ENCODE results near the gene EHD3.

The EHD3 gene

GRCh38 chr2:31237348-31238017 lies 3.5 kb downstream of the EHD3 start:
- no peak for DNase-seq

DNA sequence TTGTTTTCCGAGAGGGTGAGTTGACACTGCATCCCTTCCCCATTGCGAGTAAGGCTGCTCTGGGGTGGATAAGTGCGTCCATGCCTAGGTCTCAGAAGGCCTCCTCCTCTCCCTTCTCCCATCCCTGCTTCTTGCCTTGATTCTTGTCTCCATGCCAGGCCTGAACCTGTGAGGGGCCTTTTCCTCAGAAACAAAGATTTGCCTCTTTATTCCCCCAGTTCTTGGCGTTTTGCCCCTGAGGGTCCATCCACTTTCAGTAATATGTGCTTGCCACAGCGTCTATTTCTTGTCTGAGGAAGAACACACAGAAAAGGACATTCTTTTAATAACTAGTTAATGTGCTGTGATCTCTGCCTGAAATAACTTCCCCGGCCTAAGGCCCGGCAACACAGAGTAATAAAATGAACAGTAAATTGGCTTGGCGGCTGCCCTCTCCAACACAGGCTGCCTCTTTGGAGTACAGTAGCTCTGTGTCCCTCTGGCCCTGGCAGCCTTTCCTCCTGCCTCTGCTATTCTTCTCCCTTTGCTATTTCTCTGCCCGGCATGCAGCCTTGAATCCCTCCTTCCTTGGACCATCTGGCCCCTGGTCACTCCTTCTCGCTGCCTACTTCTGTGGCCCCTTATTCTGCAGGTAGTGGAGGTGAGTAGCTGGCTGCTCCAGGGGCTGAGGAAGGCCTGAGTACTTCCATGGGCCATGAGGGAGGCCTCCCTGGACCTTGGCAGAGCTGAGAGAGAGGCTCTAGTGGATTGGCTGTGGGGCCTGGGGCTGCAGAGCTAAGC lies 4.4 kb downstream of the EHD3 start:
- DNase-seq, result no peak

GRCh38 chr2:31238906-31239592 lies 5.1 kb downstream of the EHD3 start:
- no peak for DNase-seq

DNA sequence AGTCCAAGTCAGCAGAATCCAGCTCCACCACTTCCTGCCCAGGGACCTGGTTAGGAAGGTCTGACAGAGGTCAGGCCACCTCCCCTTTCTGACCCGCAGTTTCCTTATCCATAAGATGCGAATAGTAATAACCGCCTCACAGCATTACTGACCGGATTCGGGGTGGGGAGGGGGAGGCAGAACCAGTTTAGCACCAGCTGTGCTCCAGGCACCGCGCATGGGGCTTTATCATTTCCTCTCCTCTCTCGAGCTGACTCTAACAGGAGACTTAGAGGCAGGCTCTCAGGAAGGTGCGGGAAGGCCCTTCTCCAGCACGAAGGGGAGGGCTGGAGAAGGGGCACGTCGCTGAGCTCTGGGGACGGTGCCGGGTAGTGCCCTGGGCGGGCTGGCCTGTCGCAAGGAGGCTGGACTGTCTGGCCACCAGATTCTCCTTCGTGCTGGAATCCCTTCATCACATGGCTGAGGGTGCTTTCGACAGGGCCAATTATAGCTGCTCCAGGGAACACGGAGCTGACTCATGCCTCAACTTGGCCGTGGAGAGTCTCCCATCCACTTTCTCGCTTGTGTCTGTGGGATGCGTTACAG lies 5.7 kb downstream of the EHD3 start:
- no peak for DNase-seq

GRCh38 chr2:31240381-31241365 lies 6.7 kb downstream of the EHD3 start:
- no peak for DNase-seq

DNA sequence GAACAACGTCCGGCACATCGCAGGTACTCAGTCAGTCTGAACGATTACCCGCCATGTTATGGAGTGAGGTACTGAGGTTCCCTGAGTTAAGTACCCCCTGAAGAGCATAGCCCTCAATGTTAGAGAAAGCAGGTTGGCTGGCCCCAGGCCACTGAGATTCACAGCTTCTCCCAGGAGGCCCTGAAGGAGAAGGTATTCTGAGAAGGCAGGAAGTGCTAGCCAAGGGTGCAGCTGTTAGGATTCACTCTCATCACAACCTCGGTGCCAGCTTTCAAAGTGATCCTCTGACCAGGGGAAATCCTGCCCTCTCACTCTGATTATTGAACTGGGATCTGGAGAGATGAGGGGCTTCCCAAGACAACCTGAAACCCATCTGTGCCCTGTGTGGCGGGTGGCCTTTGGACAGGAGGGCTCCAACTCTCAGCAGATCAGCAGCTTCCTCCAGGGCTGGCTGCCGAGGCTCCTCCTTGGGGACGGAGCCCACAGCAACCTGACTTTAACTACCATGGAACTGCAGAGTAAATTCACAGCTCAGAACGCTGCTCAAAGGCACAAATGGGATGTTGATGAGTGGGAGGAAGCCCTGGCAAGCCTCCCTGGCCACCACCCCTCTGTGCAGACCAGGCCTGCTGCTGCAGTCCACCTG lies 7.8 kb downstream of the EHD3 start:
- no peak for DNase-seq

DNA sequence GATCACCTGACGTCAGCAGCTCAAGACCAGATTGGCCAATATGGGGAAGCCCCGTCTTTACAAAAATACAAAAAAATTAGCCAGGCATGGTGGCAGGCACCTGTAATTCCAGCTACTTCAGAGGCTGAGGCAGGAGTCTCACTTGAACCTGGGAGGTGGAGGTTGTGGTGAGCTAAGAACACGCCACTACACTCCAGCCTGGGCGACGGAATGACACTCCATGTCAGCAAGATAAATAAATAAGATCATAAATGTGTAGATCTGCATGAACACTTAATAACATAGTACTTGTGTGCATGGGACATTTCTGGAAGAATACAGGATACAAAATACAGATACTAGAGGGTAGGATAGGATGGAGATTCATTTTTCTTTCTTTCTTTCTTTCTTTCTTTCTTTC lies 9.1 kb downstream of the EHD3 start:
- DNase-seq, result no peak

GRCh38 chr2:31244101-31244500 lies 10.1 kb downstream of the EHD3 start:
- DNase-seq, result no peak

GRCh38 chr2:31246184-31246852 lies 12.4 kb downstream of the EHD3 start:
- no peak for DNase-seq

- no peak for DNase-seq
Measured at GRCh38 chr2:31247711-31248110, 13.8 kb downstream of the EHD3 start.

DNA sequence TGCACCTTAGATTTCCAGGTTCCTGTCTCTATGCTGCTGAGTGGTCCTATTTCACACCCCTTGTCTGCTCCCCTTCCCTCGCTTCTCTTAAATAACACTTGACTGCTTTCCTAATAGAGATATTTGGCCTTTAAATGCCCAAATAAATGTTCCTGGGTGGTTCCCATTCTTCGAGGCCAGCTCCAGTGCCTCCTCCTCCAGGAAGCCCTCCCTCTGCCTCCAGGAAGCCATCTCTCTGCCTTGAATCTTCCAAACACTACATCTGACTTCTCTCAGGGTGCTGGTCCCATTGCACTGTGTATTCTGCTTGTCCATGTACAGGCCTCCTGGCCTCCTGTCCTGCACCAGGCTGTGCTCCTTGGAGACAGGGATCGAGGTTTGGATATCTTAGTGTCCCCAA lies 14.2 kb downstream of the EHD3 start:
- DNase-seq, result no peak

DNA sequence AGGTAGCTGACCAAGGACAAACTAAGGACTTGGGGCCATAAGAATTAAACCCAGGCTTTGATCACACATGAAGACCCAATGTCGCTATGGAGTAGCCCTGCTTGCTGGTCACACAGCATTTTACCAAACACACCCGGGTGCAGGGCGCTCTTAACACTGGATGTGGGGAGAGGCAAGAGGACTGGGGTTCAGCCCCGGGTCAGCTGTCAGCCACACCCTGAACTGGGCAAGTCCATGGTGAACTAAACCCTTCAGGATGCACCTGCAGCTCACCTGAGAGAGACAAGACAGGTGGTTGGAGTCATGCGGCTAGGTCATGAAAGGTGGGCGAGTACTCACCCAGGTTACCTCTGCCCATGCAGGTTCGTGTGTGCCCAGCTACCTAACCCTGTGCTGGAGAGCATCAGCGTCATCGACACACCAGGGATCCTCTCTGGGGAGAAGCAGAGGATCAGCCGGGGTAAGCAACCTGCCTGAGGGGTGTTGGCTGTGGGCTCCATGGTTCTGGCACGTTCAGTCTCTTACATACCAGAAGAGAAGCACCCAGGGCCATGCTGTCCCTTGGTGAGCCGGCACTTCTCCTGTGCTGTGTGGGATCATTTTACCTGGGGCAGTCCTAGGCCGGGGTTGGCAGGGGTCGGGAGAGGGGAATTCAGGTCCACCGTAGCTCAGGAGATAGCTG lies 15.2 kb downstream of the EHD3 start:
- no peak for DNase-seq

DNA sequence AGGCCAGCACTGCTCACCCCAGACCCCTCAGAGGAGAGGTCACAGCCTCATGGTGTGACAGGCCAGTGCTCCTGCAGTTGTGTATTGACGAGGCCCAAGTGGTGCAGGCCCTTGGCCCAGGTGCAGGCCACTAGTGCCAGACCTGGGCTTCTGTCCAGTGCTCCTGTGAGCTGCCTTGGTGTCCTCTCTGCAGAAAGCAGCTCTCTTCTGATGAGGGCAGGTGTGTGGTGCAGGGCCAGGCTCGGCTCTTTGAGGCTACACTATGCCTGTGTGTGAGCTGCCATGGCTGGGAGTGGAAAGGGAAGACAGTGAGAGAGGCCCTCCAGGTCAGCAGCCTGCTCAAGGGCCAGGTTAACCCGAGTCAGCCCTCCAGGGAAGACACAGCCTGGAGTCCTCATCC lies 17.1 kb downstream of the EHD3 start:
- DNase-seq, result no peak

- DNase-seq, result no peak
Measured at GRCh38 chr2:31251851-31252250, 17.9 kb downstream of the EHD3 start.

- no peak for DNase-seq
Measured at GRCh38 chr2:31253356-31254131, 19.6 kb downstream of the EHD3 start.

DNA sequence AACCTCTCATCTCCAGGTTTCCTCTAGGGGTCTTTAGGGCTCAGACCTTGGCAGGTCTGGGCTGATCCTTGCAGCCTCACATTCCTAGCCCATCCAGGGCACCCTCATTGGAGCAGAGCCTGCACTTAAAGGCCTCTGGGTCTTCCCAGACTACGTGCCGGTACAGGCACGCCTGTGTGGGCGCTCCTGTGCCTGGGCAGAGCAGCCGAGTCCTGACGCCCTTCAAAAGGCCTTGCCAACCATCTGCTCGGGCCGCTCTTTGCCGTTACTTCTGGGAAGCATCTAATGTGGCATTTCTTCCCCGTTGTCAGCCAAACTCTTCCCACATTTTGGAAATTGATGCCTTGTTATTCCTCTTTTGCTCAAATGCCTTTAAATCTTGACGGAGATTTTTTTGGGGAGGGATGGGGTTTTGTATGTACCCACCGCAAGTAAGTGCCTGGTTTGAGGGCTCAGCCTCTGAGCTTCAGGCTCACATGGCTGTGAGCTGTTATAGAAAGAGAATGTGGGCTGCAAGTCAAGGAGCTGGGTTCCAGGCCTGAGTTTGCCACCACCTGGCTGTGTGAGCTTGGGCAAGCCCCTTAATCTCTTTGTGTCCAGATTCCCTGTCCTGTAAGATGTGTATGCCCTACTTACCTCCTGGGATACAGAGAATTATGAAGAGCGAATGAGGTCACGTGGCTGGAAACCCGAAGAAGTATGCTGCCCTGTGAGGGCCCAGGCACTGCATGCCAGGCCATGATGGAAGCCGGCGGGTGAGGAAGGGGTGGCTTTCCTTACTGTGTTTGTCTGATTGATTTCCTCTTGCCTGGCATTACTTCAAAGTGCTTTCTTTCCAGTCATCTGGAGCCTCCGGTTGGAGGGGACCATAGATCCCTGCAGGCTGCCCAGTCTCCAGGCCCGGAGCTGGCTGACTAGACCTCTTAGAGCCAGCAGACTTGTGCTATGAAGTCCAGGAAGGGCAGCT lies 20.6 kb downstream of the EHD3 start:
- DNase-seq, result no peak

GRCh38 chr2:31255911-31256571 lies 22.1 kb downstream of the EHD3 start:
- no peak for DNase-seq

All from OCI-M1 (cell line).